OCI-LY3 (cell line): Measurements from ENCODE around the gene LDB2.

Experiments
- EZH2phosphoT487 ChIP-seq: fragments of 200-600 bp; shearing (Covaris generic); IDR thresholded peaks from 2 replicates; pipeline ENCODE4 v1.6.1; 2018; ENCODE audit warnings: antibody characterized with exemption, mixed run types, low read depth
- TF ChIP-seq, protein P1 (sequence below): fragments of 200-600, 300-600 bp; sonication (generic); IDR thresholded peaks from 2 replicates; pipeline ENCODE4 v1.5.1; 2014; ENCODE audit warnings: antibody characterized with exemption, low read length, low read depth

GRCh38 chr4:16846540-16847117, 51.8 kb downstream of the LDB2 start:
- TF ChIP-seq, protein P1, sequence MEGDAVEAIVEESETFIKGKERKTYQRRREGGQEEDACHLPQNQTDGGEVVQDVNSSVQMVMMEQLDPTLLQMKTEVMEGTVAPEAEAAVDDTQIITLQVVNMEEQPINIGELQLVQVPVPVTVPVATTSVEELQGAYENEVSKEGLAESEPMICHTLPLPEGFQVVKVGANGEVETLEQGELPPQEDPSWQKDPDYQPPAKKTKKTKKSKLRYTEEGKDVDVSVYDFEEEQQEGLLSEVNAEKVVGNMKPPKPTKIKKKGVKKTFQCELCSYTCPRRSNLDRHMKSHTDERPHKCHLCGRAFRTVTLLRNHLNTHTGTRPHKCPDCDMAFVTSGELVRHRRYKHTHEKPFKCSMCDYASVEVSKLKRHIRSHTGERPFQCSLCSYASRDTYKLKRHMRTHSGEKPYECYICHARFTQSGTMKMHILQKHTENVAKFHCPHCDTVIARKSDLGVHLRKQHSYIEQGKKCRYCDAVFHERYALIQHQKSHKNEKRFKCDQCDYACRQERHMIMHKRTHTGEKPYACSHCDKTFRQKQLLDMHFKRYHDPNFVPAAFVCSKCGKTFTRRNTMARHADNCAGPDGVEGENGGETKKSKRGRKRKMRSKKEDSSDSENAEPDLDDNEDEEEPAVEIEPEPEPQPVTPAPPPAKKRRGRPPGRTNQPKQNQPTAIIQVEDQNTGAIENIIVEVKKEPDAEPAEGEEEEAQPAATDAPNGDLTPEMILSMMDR: no peak
- TF ChIP-seq EZH2phosphoT487: no peak
